Mesodermal cell (in vitro differentiated cells): Measurements from ENCODE around the gene ADM.

Source experiments
- H3K27ac ChIP-seq: 2 replicates; pipeline ENCODE4 v1.7.0; 2013; ENCODE audit warnings: mild to moderate bottlenecking, low read depth, low read length, moderate library complexity; ENCODE audit not compliant: severe bottlenecking
- H3K36me3 ChIP-seq: 2 replicates; pipeline ENCODE4 v1.7.1; 2013; ENCODE audit warnings: mild to moderate bottlenecking, low read length, moderate library complexity; ENCODE audit not compliant: control insufficient read depth, insufficient read depth
- H3K4me1 ChIP-seq: one replicate; pipeline ENCODE4 v1.7.1; 2013; ENCODE audit warnings: mild to moderate bottlenecking, low read length; ENCODE audit not compliant: insufficient read depth, control insufficient read depth, poor library complexity, severe bottlenecking
- H3K4me3 ChIP-seq: 2 replicates; pipeline ENCODE4 v1.7.0; 2013; ENCODE audit warnings: low read length, control low read depth, mild to moderate bottlenecking; ENCODE audit not compliant: insufficient read depth, poor library complexity, severe bottlenecking; ENCODE audit errors: extremely low read depth
- H3K9me3 ChIP-seq: 2 replicates; pipeline ENCODE4 v1.7.1; 2013; ENCODE audit warnings: mild to moderate bottlenecking, low read length, moderate library complexity; ENCODE audit not compliant: control insufficient read depth
- WGBS, 2 experiments: methylation state at CpG; one replicate each; pipeline ENCODE4 v1.1.5; 2013; ENCODE audit warnings: missing lambda C conversion rate in 2 of 2; ENCODE audit not compliant: insufficient coverage in 2 of 2; 5-methylcytosine and 5-hydroxymethylcytosine counted together

Gene ADM

GRCh38 chr11:10314199-10315072 lies 9.6 kb downstream of the ADM start:
- 85 to 87% methylated on average over 3 to 4 of the region's 8 CpGs for WGBS, 2 experiments
- H3K36me3 ChIP-seq = no peaks in the 10 kb centered on the region
- H3K27ac ChIP-seq = no peak overlapping the region
- H3K9me3 ChIP-seq = no peaks in the 10 kb centered on the region
- H3K4me1 ChIP-seq = peaks cover 4% of the 10 kb centered on the region
- no peak overlapping the region for H3K4me3 ChIP-seq

- WGBS, 2 experiments = 84 to 100% methylated on average over 2 to 4 of the region's 6 CpGs
- Histone ChIP-seq H3K27ac (no peak overlapping the region), H3K36me3 (no peaks in the 10 kb centered on the region), H3K9me3 (no peaks in the 10 kb centered on the region), H3K4me3 (no peak overlapping the region), H3K4me1 (peaks cover 3% of the 10 kb centered on the region)
Observed at GRCh38 chr11:10315083-10315482, 10.2 kb downstream of the ADM start.

- no peak overlapping the region for H3K4me3 ChIP-seq
- H3K4me1 ChIP-seq = peaks cover 3% of the 10 kb centered on the region
- WGBS, 2 experiments = 85% methylated on average over 1 of the region's 4 CpGs; no CpG with 5 or more reads in 1 of the 2 experiments
- no peaks in the 10 kb centered on the region for H3K9me3 ChIP-seq
- no peak overlapping the region for H3K27ac ChIP-seq
- no peaks in the 10 kb centered on the region for H3K36me3 ChIP-seq
Observed at GRCh38 chr11:10317151-10317755, 12.4 kb downstream of the ADM start.

GRCh38 chr11:10317776-10318526 lies 13.1 kb downstream of the ADM start:
- WGBS, 2 experiments = 100% methylated on average over 2 of the region's 5 CpGs
- peaks cover 8% of the 10 kb centered on the region for H3K4me1 ChIP-seq
- no peak overlapping the region for H3K27ac ChIP-seq
- H3K4me3 ChIP-seq = no peak overlapping the region
- no peaks in the 10 kb centered on the region for H3K36me3 ChIP-seq
- no peaks in the 10 kb centered on the region for H3K9me3 ChIP-seq

GRCh38 chr11:10318527-10318802 lies 13.6 kb downstream of the ADM start:
- WGBS, 2 experiments = 79 to 91% methylated on average over 3 of the region's 3 CpGs
- peaks cover 8% of the 10 kb centered on the region for H3K4me1 ChIP-seq
- H3K4me3 ChIP-seq = no peak overlapping the region
- no peaks in the 10 kb centered on the region for H3K9me3 ChIP-seq
- H3K27ac ChIP-seq = no peak overlapping the region
- no peaks in the 10 kb centered on the region for H3K36me3 ChIP-seq

- whole genome bisulfite sequencing, 2 experiments = 79 to 89% methylated on average over 4 to 5 of the region's 6 CpGs
- no peaks in the 10 kb centered on the region for H3K9me3 ChIP-seq
- H3K27ac ChIP-seq = no peak overlapping the region
- H3K36me3 ChIP-seq = no peaks in the 10 kb centered on the region
- no peak overlapping the region for H3K4me3 ChIP-seq
- peaks cover 8% of the 10 kb centered on the region for H3K4me1 ChIP-seq
Observed at GRCh38 chr11:10319702-10320558, 15.1 kb downstream of the ADM start.

- Histone ChIP-seq H3K4me1 (peaks cover 8% of the 10 kb centered on the region), H3K36me3 (no peaks in the 10 kb centered on the region), H3K4me3 (no peak overlapping the region), H3K27ac (no peak overlapping the region), H3K9me3 (no peaks in the 10 kb centered on the region)
- 100% methylated on average over 2 of the region's 4 CpGs; no CpG with 5 or more reads in 1 of the 2 experiments for WGBS, 2 experiments
Observed at GRCh38 chr11:10320736-10321465, 16.0 kb downstream of the ADM start.

GRCh38 chr11:10322401-10322800 lies 17.5 kb downstream of the ADM start:
- no peak overlapping the region for H3K27ac ChIP-seq
- no peaks in the 10 kb centered on the region for H3K9me3 ChIP-seq
- peaks cover 8% of the 10 kb centered on the region for H3K4me1 ChIP-seq
- no peak overlapping the region for H3K4me3 ChIP-seq
- no peaks in the 10 kb centered on the region for H3K36me3 ChIP-seq
- WGBS, 2 experiments = 68 to 77% methylated on average over 2 of the region's 2 CpGs

GRCh38 chr11:10322830-10323792 lies 18.2 kb downstream of the ADM start:
- no peaks in the 10 kb centered on the region for H3K9me3 ChIP-seq
- no peak overlapping the region for H3K4me3 ChIP-seq
- 41 to 47% methylated on average over 2 to 8 of the region's 8 CpGs for WGBS, 2 experiments
- no peak overlapping the region for H3K27ac ChIP-seq
- H3K36me3 ChIP-seq = no peaks in the 10 kb centered on the region
- H3K4me1 ChIP-seq = peaks cover 8% of the 10 kb centered on the region
